Sigmoid colon (tissue), 7 donors: Measurements from ENCODE around the gene DCC. TPM values are rescaled to one million over a fixed set of nuclear protein-coding genes. Genes with fewer than 3 reads are reported as not detected.

Experiments
- DNase-seq: peaks from one replicate; pipeline ENCODE4 v3.0.0-alpha.2; 2019
- H3K27ac ChIP-seq, 4 donors: fragments of 200-600 bp; sonication (generic); one replicate each; pipeline ENCODE4 v1.5.1; 2016 to 2019; ENCODE audit warnings: mild to moderate bottlenecking in 1 of 4
- H3K27me3 ChIP-seq, 3 donors: fragments of 200-600 bp; sonication (generic); one replicate each; pipeline ENCODE4 v1.5.1; 2019; ENCODE audit warnings: mild to moderate bottlenecking in 1 of 3
- H3K36me3 ChIP-seq, 4 donors: fragments of 200-600 bp; sonication (generic); one replicate each; pipeline ENCODE4 v1.5.1; 2016 to 2019
- H3K4me1 ChIP-seq, 4 donors: fragments of 200-600 bp; sonication (generic); one replicate each; pipeline ENCODE4 v1.5.1; 2017 to 2019
- H3K4me3 ChIP-seq, 4 donors: fragments of 200-600 bp; sonication (generic); one replicate each; pipeline ENCODE4 v1.5.1; 2017 to 2019; ENCODE audit warnings: mild to moderate bottlenecking in 2 of 4, moderate library complexity in 1 of 4
- H3K9me3 ChIP-seq, 4 donors: fragments of 200-600 bp in 3 of 4; sonication (generic) in 3 of 4; one replicate each; pipeline versions ENCODE4 v1.5.1 to v1.6.1; 2013 to 2019
- CTCF ChIP-seq, 4 experiments: fragments of 450-650 bp in 3 of 4; fragments of 200-600 bp in 1 of 4; IDR thresholded peaks; one replicate each; pipeline ENCODE4 v1.5.1; 2016 to 2019; ENCODE audit warnings: antibody characterized with exemption in 4 of 4, mild to moderate bottlenecking in 3 of 4, moderate library complexity in 2 of 4
- EP300 ChIP-seq, 4 donors: sonication (generic); formaldehyde crosslinking; IDR thresholded peaks; one replicate each; pipeline ENCODE4 v1.6.1; 2017; ENCODE audit warnings: antibody characterized with exemption in 4 of 4
- POLR2A ChIP-seq, 2 donors: fragments of 450-650 bp; IDR thresholded peaks; one replicate each; pipeline ENCODE4 v1.6.1; 2016; ENCODE audit warnings: antibody characterized with exemption in 2 of 2, mild to moderate bottlenecking in 2 of 2, moderate library complexity in 2 of 2
- POLR2AphosphoS5 ChIP-seq, 4 donors: sonication (generic); formaldehyde crosslinking; IDR thresholded peaks; one replicate each; pipeline ENCODE4 v1.6.1; 2017; ENCODE audit warnings: antibody characterized with exemption in 4 of 4
- WGBS, 2 donors: extraction: QIAGEN DNeasy Blood & Tissue Kit; methylation state at CpG; one replicate each; pipeline ENCODE4 v1.1.7; 2013; 5-methylcytosine and 5-hydroxymethylcytosine counted together
- intact Hi-C: fragments of 100-400 bp; cut with DNase I; formaldehyde crosslinking; loops from one replicate; pipeline ENCODE4 v1.15.1; 2023
- polyA plus RNA-seq, 3 donors: library from polyadenylated mRNA; stranded (reverse); fragments of 200-250 nt; gene quantifications; one replicate each; pipeline ENCODE4 v1.2.3, GENCODE V29; 2013
- total RNA-seq, 4 donors: library from RNA; depleted of rRNA; stranded (reverse); fragments of >200 nt; gene quantifications; one replicate each; pipeline ENCODE4 v1.1.0, GENCODE V29; 2016
- donor health status: healthy with polysubstance abuse.
- donor health status: Bipolar disorder and iron deficiency.
- donor health status: healthy.

DCC gene
- total and polyA plus RNA-seq, 7 donors, result 0.04 to 0.83 (median 0.36) TPM; not detected in 2

DNA sequence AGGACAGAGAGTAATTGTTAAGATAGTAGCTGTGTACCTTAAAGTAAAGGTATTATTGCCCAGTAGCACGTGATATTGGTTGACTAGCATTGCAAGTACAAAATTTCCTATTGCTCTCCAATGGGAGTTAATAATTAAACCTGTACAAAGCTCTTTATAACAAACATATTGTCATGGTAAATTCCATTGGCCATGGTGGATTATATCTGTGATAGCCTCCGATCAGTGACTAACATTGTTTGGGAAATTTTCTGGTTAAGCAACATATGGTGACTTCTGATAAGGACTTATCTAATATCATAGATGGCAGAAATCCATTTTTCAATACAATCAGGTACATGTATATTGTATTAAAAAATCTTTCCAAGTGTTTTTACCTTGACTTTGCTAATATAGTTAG is 360.8 kb downstream of the DCC start:
- no peak overlapping the region for H3K27ac ChIP-seq
- intact Hi-C loops, result no loop called here
- WGBS, 2 donors, result 25 to 62% methylated on average over 2 of the region's 2 CpGs
- no peaks in the 10 kb centered on the region for H3K27me3 ChIP-seq
- no peak for DNase-seq
- no peaks in the 10 kb centered on the region for H3K36me3 ChIP-seq
- no peaks in the 10 kb centered on the region for H3K9me3 ChIP-seq
- H3K4me3 ChIP-seq, result no peak overlapping the region
- TF ChIP-seq EP300 (IDR thresholded peaks at IDR 0.05) (no peak), POLR2A (IDR thresholded peaks at IDR 0.05) (no peak), POLR2AphosphoS5 (IDR thresholded peaks at IDR 0.05) (no peak), CTCF (IDR thresholded peaks at IDR 0.05) (no peak)
- H3K4me1 ChIP-seq, result no peaks in the 10 kb centered on the region

DNA sequence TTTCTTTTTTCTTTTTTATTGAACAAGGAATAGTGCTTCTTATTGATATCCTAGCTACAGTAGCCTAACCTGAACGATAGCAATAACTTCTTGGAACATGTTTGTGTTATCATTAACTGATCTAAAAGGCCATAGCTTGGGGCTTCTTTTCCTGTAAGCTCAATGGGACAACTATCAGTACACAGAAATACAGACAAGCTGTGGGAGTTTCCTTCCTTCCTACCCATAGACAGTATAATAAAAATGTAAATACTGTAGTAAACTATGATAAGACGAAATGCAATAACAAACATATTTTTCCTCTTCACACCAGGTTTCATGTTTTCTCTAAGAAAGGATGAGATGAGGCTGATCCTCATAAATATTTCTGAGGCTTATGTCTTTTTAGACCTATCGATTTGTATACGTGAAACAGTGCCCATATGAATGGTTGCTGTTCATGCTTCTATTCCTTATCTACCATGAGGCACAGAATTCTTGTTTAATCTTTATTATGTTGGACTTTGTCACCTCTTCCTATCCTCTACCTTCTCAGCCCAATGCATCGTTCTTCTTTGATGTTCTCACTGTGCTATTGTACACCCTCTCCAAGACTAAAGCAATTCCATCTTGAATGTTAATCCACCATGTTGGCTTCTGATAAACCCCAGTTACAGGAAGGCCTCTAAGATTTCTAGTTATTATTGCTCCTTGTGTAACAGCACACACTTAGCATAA is 361.4 kb downstream of the DCC start:
- Histone ChIP-seq H3K4me3 (no peak overlapping the region), H3K36me3 (no peaks in the 10 kb centered on the region), H3K27me3 (no peaks in the 10 kb centered on the region), H3K27ac (no peak overlapping the region), H3K9me3 (no peaks in the 10 kb centered on the region), H3K4me1 (no peaks in the 10 kb centered on the region)
- TF ChIP-seq EP300 (IDR thresholded peaks at IDR 0.05), result no peak
- TF ChIP-seq POLR2AphosphoS5 (IDR thresholded peaks at IDR 0.05), result no peak
- no peak for TF ChIP-seq POLR2A (IDR thresholded peaks at IDR 0.05)
- TF ChIP-seq CTCF (IDR thresholded peaks at IDR 0.05), result no peak
- WGBS, 2 donors, result 14 to 61% methylated on average over 5 of the region's 5 CpGs
- no peak for DNase-seq
- intact Hi-C loops, result no loop called here

GRCh38 chr18:52715421-52715820 is 375.4 kb downstream of the DCC start:
- Histone ChIP-seq H3K4me3 (no peak overlapping the region), H3K4me1 (no peaks in the 10 kb centered on the region), H3K27ac (no peak overlapping the region), H3K9me3 (no peaks in the 10 kb centered on the region), H3K36me3 (no peaks in the 10 kb centered on the region), H3K27me3 (no peaks in the 10 kb centered on the region)
- TF ChIP-seq POLR2AphosphoS5 (IDR thresholded peaks at IDR 0.05) (no peak), POLR2A (IDR thresholded peaks at IDR 0.05) (no peak), EP300 (IDR thresholded peaks at IDR 0.05) (no peak), CTCF (IDR thresholded peaks at IDR 0.05) (no peak)
- WGBS, 2 donors, result 68 to 85% methylated on average over 4 of the region's 4 CpGs
- DNase-seq, result no peak
- intact Hi-C loops, result no loop called here

DNA sequence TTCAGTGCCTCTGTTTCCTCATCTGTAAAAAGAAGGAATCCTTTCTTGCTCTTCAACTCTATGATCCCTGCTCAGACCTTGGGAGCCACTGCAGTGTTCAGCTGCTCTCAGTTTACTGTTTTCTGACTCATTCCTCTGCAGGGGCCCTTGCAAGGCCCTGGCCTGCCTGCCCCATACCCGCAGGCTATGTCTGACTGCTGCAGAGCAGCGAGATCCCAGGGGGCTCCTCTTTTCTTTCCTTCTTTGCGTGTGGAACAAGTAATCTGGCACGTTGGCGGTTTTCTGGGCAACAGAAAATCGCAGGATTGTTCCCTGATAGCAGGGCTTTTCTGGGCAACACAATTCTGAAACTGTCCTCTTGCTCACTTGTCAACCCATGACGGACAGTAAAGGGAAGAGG is 376.0 kb downstream of the DCC start:
- Histone ChIP-seq H3K4me1 (no peaks in the 10 kb centered on the region), H3K4me3 (no peak overlapping the region), H3K36me3 (no peaks in the 10 kb centered on the region), H3K27ac (no peak overlapping the region), H3K9me3 (no peaks in the 10 kb centered on the region), H3K27me3 (no peaks in the 10 kb centered on the region)
- no peak for DNase-seq
- 78 to 91% methylated on average over 7 of the region's 7 CpGs for WGBS, 2 donors
- TF ChIP-seq POLR2A (IDR thresholded peaks at IDR 0.05) (no peak), POLR2AphosphoS5 (IDR thresholded peaks at IDR 0.05) (no peak), EP300 (IDR thresholded peaks at IDR 0.05) (no peak), CTCF (IDR thresholded peaks at IDR 0.05) (no peak)
- intact Hi-C loops, result loop anchor here (2.0 kb wide), 1 partner anchor 189 kb away; no protein-coding TSS in a partner anchor

DNA sequence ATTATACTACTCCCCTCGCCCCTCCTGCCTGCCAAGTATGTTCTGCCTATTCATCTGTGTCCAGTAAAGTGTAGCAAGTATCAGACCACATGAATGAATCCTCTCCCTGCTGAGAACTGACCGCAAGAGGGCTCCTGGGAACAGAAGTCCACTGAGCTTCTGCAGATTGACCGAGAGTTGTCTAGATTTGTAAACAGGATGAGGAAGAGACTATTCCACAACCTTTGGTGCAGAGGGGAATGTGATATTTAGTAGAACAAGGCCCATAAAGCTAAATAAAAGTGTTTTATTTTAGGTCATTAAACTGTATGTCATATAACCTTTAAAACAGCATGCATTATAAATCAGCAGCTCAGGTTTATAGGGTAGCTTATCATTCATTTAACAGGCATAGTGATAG is 377.0 kb downstream of the DCC start:
- intact Hi-C loops, result loop anchor here (2.0 kb wide), 1 partner anchor 188 kb away; no protein-coding TSS in a partner anchor
- TF ChIP-seq POLR2AphosphoS5 (IDR thresholded peaks at IDR 0.05), result no peak
- peak; percentile 7 to 57 (median 35) for TF ChIP-seq CTCF (IDR thresholded peaks at IDR 0.05)
- TF ChIP-seq EP300 (IDR thresholded peaks at IDR 0.05), result no peak
- TF ChIP-seq POLR2A (IDR thresholded peaks at IDR 0.05), result no peak
- Histone ChIP-seq H3K4me3 (no peak overlapping the region), H3K27ac (no peak overlapping the region), H3K36me3 (no peaks in the 10 kb centered on the region), H3K27me3 (no peaks in the 10 kb centered on the region), H3K4me1 (no peaks in the 10 kb centered on the region), H3K9me3 (no peaks in the 10 kb centered on the region)
- 6 to 24% methylated on average over 3 of the region's 3 CpGs for WGBS, 2 donors
- no peak for DNase-seq
